ENCODE data around the gene DTD1.

Gene DTD1

DNA sequence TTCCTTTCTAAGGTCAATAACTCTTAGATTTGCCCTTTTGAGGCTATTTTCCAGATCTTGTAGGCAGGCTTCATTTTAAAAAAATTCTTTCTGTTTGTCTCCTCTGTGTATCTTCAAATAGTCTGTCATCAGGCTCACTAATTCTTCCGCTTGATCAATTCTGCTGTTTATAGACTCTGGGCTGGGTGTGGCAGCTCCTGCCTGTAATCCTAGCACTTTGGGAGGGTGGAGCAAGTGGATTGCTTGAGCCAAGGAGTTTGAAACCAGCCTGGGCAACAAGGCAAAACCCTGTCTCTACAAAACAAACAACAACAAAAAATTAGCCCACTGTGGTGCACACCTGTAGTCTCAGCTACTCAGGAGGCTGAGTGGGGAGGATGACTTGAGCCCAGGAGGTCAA, 185.7 kb downstream of the DTD1 start:
- H4K20me1 ChIP-seq (ENCODE audit: insufficient read depth, low read length), result no peaks in the 10 kb centered on the region
- H2AFZ ChIP-seq (ENCODE audit: low read length), result no peak overlapping the region
- H3K9me3 ChIP-seq (ENCODE audit: low read length), result no peaks in the 10 kb centered on the region
- no peak overlapping the region for H3K4me3 ChIP-seq (ENCODE audit: low read depth, low read length, poor library complexity, severe bottlenecking)
- no peak overlapping the region for H3K27ac ChIP-seq (ENCODE audit: low read depth, low read length, poor library complexity, severe bottlenecking)
- no peaks in the 10 kb centered on the region for H3F3A ChIP-seq (ENCODE audit: insufficient read depth, low read length)
- TF ChIP-seq EZH2 (IDR thresholded peaks at IDR 0.05; ENCODE audit: borderline replicate concordance, low read length), result no peak
- TF ChIP-seq, protein P1, sequence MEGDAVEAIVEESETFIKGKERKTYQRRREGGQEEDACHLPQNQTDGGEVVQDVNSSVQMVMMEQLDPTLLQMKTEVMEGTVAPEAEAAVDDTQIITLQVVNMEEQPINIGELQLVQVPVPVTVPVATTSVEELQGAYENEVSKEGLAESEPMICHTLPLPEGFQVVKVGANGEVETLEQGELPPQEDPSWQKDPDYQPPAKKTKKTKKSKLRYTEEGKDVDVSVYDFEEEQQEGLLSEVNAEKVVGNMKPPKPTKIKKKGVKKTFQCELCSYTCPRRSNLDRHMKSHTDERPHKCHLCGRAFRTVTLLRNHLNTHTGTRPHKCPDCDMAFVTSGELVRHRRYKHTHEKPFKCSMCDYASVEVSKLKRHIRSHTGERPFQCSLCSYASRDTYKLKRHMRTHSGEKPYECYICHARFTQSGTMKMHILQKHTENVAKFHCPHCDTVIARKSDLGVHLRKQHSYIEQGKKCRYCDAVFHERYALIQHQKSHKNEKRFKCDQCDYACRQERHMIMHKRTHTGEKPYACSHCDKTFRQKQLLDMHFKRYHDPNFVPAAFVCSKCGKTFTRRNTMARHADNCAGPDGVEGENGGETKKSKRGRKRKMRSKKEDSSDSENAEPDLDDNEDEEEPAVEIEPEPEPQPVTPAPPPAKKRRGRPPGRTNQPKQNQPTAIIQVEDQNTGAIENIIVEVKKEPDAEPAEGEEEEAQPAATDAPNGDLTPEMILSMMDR (IDR thresholded peaks at IDR 0.05; ENCODE audit: low read length), result no peak
- no peaks in the 10 kb centered on the region for H3K36me3 ChIP-seq (ENCODE audit: insufficient read depth, low read length)
- no peak overlapping the region for H3K4me2 ChIP-seq (ENCODE audit: low read length)
- no peaks in the 10 kb centered on the region for H3K27me3 ChIP-seq (ENCODE audit: insufficient read depth, low read length)
- no peaks in the 10 kb centered on the region for H3K4me1 ChIP-seq (ENCODE audit: insufficient read depth, low read length, severe bottlenecking)
- no peak overlapping the region for H3K9ac ChIP-seq (ENCODE audit: low read length)
- no peaks in the 10 kb centered on the region for H3K9me2 ChIP-seq (ENCODE audit: low read depth, low read length)
- no peaks in the 10 kb centered on the region for H3K79me2 ChIP-seq (ENCODE audit: insufficient read depth, low read length)

DNA sequence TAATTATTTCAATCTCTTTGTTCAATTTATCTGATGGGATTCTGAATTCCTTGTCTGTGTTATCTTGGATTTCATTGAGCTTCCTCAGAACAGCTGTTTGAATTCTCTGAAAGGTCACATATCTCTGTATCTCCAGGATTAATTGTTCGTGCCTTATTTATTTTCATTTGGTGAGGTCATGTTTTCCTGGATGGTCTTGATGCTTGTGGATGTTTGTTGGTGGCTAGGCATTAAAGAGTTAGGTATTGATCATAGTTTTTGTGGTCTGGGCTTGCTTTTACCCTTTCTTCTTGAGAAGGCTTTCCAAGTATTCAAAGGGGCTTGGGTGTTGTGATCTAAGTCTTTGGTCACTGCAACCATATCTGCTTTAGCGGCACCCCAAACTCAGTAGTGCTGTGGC, 186.4 kb downstream of the DTD1 start:
- Histone ChIP-seq H3K9me2 (ENCODE audit: low read depth, low read length) (no peaks in the 10 kb centered on the region), H3K36me3 (ENCODE audit: insufficient read depth, low read length) (no peaks in the 10 kb centered on the region), H3K9me3 (ENCODE audit: low read length) (no peaks in the 10 kb centered on the region), H3K4me3 (ENCODE audit: low read depth, low read length, poor library complexity, severe bottlenecking) (no peak overlapping the region), H3K4me1 (ENCODE audit: insufficient read depth, low read length, severe bottlenecking) (no peaks in the 10 kb centered on the region), H2AFZ (ENCODE audit: low read length) (no peak overlapping the region), H3K27ac (ENCODE audit: low read depth, low read length, poor library complexity, severe bottlenecking) (no peak overlapping the region), H3K4me2 (ENCODE audit: low read length) (no peak overlapping the region), H4K20me1 (ENCODE audit: insufficient read depth, low read length) (no peaks in the 10 kb centered on the region), H3K79me2 (ENCODE audit: insufficient read depth, low read length) (no peaks in the 10 kb centered on the region), H3K9ac (ENCODE audit: low read length) (no peak overlapping the region), H3K27me3 (ENCODE audit: insufficient read depth, low read length) (no peaks in the 10 kb centered on the region), H3F3A (ENCODE audit: insufficient read depth, low read length) (no peaks in the 10 kb centered on the region)
- TF ChIP-seq EZH2 (IDR thresholded peaks at IDR 0.05; ENCODE audit: borderline replicate concordance, low read length), result no peak
- TF ChIP-seq, protein P1 (IDR thresholded peaks at IDR 0.05; ENCODE audit: low read length), result no peak

DNA sequence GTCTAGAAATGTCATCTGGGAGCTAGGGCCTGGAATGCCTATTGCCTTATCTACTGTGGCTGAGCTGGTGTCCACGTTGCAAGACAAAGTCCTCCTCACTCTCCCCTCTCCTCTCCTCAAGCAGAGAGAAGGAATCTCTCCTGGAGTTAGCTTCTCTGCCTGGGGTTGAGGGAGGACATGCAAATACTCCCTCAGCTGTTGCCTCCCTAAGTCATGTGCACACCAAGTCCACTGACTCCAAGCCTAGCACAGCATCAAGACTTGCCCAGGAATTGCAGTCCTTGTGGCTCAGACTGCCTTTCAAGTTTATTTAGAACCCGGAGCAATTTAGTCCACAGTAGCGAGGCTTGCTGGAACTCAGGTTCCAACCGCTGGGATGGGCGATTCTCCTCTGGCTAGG, 187.8 kb downstream of the DTD1 start:
- Histone ChIP-seq H3K4me3 (ENCODE audit: low read depth, low read length, poor library complexity, severe bottlenecking) (no peak overlapping the region), H3K9me3 (ENCODE audit: low read length) (no peaks in the 10 kb centered on the region), H3K9ac (ENCODE audit: low read length) (no peak overlapping the region), H3K36me3 (ENCODE audit: insufficient read depth, low read length) (no peaks in the 10 kb centered on the region), H2AFZ (ENCODE audit: low read length) (no peak overlapping the region), H3K27me3 (ENCODE audit: insufficient read depth, low read length) (no peaks in the 10 kb centered on the region), H3K4me1 (ENCODE audit: insufficient read depth, low read length, severe bottlenecking) (no peaks in the 10 kb centered on the region), H3K27ac (ENCODE audit: low read depth, low read length, poor library complexity, severe bottlenecking) (no peak overlapping the region), H3K9me2 (ENCODE audit: low read depth, low read length) (no peaks in the 10 kb centered on the region), H3F3A (ENCODE audit: insufficient read depth, low read length) (no peaks in the 10 kb centered on the region), H3K4me2 (ENCODE audit: low read length) (no peak overlapping the region), H4K20me1 (ENCODE audit: insufficient read depth, low read length) (no peaks in the 10 kb centered on the region), H3K79me2 (ENCODE audit: insufficient read depth, low read length) (no peaks in the 10 kb centered on the region)
- TF ChIP-seq, protein P1 (IDR thresholded peaks at IDR 0.05; ENCODE audit: low read length), result no peak
- no peak for TF ChIP-seq EZH2 (IDR thresholded peaks at IDR 0.05; ENCODE audit: borderline replicate concordance, low read length)
